SK-N-SH (cell line): ENCODE results near the gene CHCHD5.

ENCODE experiments used
- CHD2 ChIP-seq: fragments of 150-350 bp; IDR thresholded peaks from 2 replicates; pipeline ENCODE4 v1.6.1; 2018; ENCODE audit warnings: low read length; ENCODE audit not compliant: partially characterized antibody
- YY1 ChIP-seq: IDR thresholded peaks from 2 replicates; pipeline ENCODE4 v1.4.0; 2012; ENCODE audit warnings: low read depth, mild to moderate bottlenecking
- TF ChIP-seq, protein P1 (sequence below): fragments of 200-600 bp; sonication (generic); IDR thresholded peaks from 2 replicates; pipeline ENCODE4 v1.6.1; 2017; ENCODE audit warnings: antibody characterized with exemption, mild to moderate bottlenecking, moderate library complexity

DNA sequence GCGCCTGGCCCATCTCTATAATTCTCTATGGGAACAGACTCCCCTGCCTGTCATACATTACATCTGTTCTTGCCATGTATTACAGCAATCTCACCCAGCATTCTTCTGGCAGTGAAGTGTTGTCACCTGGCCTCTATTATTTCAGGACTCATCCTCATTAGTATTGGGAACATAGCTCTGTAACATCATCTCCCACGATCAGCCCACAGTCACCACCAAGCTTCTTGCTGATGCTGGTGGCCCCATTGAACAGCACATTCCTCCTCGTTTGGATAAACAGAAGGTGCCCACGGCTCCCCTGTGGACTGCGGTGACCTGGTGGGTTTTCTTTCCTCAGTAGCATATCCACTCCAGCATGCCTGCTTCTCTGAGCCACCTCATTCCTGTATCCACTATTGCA, 21.5 kb downstream of the CHCHD5 start:
- TF ChIP-seq, protein P1, sequence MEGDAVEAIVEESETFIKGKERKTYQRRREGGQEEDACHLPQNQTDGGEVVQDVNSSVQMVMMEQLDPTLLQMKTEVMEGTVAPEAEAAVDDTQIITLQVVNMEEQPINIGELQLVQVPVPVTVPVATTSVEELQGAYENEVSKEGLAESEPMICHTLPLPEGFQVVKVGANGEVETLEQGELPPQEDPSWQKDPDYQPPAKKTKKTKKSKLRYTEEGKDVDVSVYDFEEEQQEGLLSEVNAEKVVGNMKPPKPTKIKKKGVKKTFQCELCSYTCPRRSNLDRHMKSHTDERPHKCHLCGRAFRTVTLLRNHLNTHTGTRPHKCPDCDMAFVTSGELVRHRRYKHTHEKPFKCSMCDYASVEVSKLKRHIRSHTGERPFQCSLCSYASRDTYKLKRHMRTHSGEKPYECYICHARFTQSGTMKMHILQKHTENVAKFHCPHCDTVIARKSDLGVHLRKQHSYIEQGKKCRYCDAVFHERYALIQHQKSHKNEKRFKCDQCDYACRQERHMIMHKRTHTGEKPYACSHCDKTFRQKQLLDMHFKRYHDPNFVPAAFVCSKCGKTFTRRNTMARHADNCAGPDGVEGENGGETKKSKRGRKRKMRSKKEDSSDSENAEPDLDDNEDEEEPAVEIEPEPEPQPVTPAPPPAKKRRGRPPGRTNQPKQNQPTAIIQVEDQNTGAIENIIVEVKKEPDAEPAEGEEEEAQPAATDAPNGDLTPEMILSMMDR: no peak
- TF ChIP-seq YY1 (no peak), CHD2 (no peak)
